ENCODE measurements around the gene GLYR1. TPM values are rescaled to one million over a fixed set of nuclear protein-coding genes. Genes with fewer than 3 reads are reported as not detected.

Gene GLYR1
- total and polyA plus RNA-seq, 7 donors, result 28.6 to 74.1 (median 60.3) TPM

DNA sequence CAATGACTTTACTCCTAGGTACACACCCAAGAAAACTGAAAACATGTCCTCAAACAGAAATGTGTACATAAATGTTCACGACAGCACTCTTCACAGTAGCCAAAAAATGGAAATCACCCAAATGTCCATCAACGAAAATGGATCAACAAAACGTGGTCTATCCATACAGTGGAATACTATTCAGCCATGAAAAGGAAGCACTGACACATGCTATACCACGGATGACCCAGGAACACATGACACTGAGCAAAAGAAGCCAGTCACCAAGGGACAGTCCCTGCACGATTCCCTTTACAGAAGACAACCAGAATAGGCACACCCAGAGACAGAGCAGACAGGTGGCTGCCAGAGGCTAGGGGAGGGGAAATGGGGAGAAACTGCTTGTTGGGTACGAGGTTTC is 91.4 kb downstream of the GLYR1 start:
- WGBS, 3 donors, result 95 to 98% (median 97%) methylated on average over 6 of the region's 6 CpGs
- Histone ChIP-seq H3K4me1 (no peaks in the 10 kb centered on the region), H3K4me3 (no peak overlapping the region), H3K9me3 (no peaks in the 10 kb centered on the region), H3K36me3 (ENCODE audit: insufficient read depth in 1 of 2, low read depth in 1 of 2) (peaks cover 6 to 97% of the 10 kb centered on the region in 2 donors), H3K27ac (no peak overlapping the region), H3K27me3 (ENCODE audit: insufficient read depth in 3 of 3, low read length in 2 of 3) (no peaks in the 10 kb centered on the region)
- no peak for DNase-seq
- intact Hi-C loops (cut with DNase I), result no loop called here
- no peak for ATAC-seq
- TF ChIP-seq, protein P1, sequence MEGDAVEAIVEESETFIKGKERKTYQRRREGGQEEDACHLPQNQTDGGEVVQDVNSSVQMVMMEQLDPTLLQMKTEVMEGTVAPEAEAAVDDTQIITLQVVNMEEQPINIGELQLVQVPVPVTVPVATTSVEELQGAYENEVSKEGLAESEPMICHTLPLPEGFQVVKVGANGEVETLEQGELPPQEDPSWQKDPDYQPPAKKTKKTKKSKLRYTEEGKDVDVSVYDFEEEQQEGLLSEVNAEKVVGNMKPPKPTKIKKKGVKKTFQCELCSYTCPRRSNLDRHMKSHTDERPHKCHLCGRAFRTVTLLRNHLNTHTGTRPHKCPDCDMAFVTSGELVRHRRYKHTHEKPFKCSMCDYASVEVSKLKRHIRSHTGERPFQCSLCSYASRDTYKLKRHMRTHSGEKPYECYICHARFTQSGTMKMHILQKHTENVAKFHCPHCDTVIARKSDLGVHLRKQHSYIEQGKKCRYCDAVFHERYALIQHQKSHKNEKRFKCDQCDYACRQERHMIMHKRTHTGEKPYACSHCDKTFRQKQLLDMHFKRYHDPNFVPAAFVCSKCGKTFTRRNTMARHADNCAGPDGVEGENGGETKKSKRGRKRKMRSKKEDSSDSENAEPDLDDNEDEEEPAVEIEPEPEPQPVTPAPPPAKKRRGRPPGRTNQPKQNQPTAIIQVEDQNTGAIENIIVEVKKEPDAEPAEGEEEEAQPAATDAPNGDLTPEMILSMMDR (IDR thresholded peaks at IDR 0.05), result no peak

DNA sequence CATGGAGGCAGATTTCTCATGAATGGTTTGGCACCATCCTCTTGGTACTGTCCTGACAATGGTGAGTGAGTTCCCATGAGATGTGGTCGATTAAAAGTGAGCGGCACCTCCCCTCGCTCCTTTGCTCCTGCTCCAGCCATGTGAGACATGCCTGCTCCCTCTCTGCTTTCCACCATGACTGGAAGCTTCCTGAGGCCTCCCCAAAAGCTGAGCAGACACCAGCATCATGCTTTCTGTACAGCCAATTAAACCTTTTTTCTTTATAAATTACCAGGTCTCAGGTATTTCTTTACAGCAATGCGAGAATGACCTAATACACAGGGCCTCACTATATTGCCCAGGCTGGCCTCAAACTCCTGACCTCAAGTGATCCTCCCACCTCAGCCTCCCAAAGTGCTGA is 92.2 kb downstream of the GLYR1 start:
- no peak for ATAC-seq
- no peak overlapping the region for H3K4me3 ChIP-seq
- TF ChIP-seq, protein P1 (IDR thresholded peaks at IDR 0.05), result no peak
- DNase-seq, result no peak
- H3K27me3 ChIP-seq (ENCODE audit: insufficient read depth in 3 of 3, low read length in 2 of 3), result no peaks in the 10 kb centered on the region
- H3K27ac ChIP-seq, result no peak overlapping the region
- intact Hi-C loops (cut with DNase I), result no loop called here
- H3K4me1 ChIP-seq, result no peaks in the 10 kb centered on the region
- H3K36me3 ChIP-seq (ENCODE audit: insufficient read depth in 1 of 2, low read depth in 1 of 2), result peaks cover 6 to 97% of the 10 kb centered on the region in 2 donors
- no peaks in the 10 kb centered on the region for H3K9me3 ChIP-seq
- 97 to 99% (median 98%) methylated on average over 4 of the region's 4 CpGs for WGBS, 3 donors

DNA sequence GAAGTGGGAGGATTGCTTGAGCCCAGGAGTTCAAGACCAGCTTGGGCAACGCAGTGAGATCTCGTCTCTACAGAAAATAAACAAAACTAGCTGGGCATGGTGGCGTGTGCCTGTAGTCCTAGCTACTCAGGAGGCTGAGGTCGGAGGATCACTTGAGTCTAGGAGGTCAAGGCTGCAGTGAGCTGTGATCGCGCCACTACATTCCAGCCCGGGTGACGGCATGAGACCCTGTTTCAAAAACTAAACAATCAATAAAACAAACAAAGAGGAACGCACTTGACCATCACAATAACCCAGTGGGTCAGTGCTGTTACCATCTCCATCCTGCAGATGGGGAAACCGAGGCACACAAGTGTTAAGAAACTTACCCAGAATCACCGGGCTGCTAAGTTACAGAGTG is 93.9 kb downstream of the GLYR1 start:
- Histone ChIP-seq H3K9me3 (no peaks in the 10 kb centered on the region), H3K36me3 (ENCODE audit: insufficient read depth in 1 of 2, low read depth in 1 of 2) (peaks cover 6 to 89% of the 10 kb centered on the region in 2 donors), H3K27ac (no peak overlapping the region), H3K4me1 (no peaks in the 10 kb centered on the region), H3K27me3 (ENCODE audit: insufficient read depth in 3 of 3, low read length in 2 of 3) (no peaks in the 10 kb centered on the region), H3K4me3 (no peak overlapping the region)
- ATAC-seq (no peak), DNase-seq (no peak)
- intact Hi-C loops (cut with DNase I), result no loop called here
- 95 to 96% (median 95%) methylated on average over 11 of the region's 11 CpGs for WGBS, 3 donors
- TF ChIP-seq, protein P1 (IDR thresholded peaks at IDR 0.05), result no peak

Other genes with a start within 250 kb of the GLYR1 start
- gene UBALD1, start 232.4 kb downstream of the GLYR1 start, total RNA-seq, result 10 to 100 TPM; 23.0 to 47.5 (median 37.5) TPM
- gene UBALD1, start 232.4 kb downstream of the GLYR1 start, polyA plus RNA-seq, result 10 to 100 TPM; 13.6 to 40.2 (median 28.3) TPM
- gene MGRN1, start 222.5 kb downstream of the GLYR1 start, total RNA-seq, result 10 to 100 TPM; 44.2 to 63.1 (median 59.4) TPM
- 10 to 100 TPM; 20.2 to 36.3 (median 24.6) TPM for gene MGRN1, start 222.5 kb downstream of the GLYR1 start, polyA plus RNA-seq
- gene NUDT16L1, start 153.7 kb downstream of the GLYR1 start, total RNA-seq, result 10 to 100 TPM in 1 of 4 donors, 1 to 10 TPM in 3; 6.3 to 20.2 (median 8.4) TPM
- 1 to 10 TPM; 6.6 to 9.7 (median 7.4) TPM for gene NUDT16L1, start 153.7 kb downstream of the GLYR1 start, polyA plus RNA-seq
- gene ANKS3, start 113.0 kb downstream of the GLYR1 start, total RNA-seq, result 1 to 10 TPM; 5.2 to 9.1 (median 7.4) TPM
- 10 to 100 TPM; 10.7 to 15.0 (median 14.2) TPM for gene ANKS3, start 113.0 kb downstream of the GLYR1 start, polyA plus RNA-seq
- gene DNAAF8, start 112.8 kb downstream of the GLYR1 start, total RNA-seq, result 1 to 10 TPM in 1 of 4 donors, under 1 TPM in 2, not detected in 1; 0.42 to 1.1 (median 0.71) TPM
- gene DNAAF8, start 112.8 kb downstream of the GLYR1 start, polyA plus RNA-seq, result 1 to 10 TPM; 1.2 to 2.1 (median 1.8) TPM
- gene ZNF500, start 80.1 kb downstream of the GLYR1 start, total RNA-seq, result 1 to 10 TPM; 4.8 to 8.9 (median 7.9) TPM
- gene ZNF500, start 80.1 kb downstream of the GLYR1 start, polyA plus RNA-seq, result 1 to 10 TPM; 3.7 to 8.4 (median 5.1) TPM
- gene SEPTIN12, start 58.9 kb downstream of the GLYR1 start, total RNA-seq, result not detected
- gene SEPTIN12, start 58.9 kb downstream of the GLYR1 start, polyA plus RNA-seq, result under 1 TPM in 1 of 3 donors, not detected in 2; 0.41 TPM
- not detected for gene SMIM22, start 51.9 kb downstream of the GLYR1 start, total RNA-seq
- under 1 TPM in 1 of 3 donors, not detected in 2; 0.32 TPM for gene SMIM22, start 51.9 kb downstream of the GLYR1 start, polyA plus RNA-seq
- gene ROGDI, start 44.7 kb downstream of the GLYR1 start, total RNA-seq, result 10 to 100 TPM; 14.2 to 44.0 (median 21.9) TPM
- 10 to 100 TPM; 13.2 to 33.7 (median 17.3) TPM for gene ROGDI, start 44.7 kb downstream of the GLYR1 start, polyA plus RNA-seq
- gene UBN1, start 193 bp upstream of the GLYR1 start, total RNA-seq, result 10 to 100 TPM; 25.5 to 33.3 (median 28.0) TPM
- gene UBN1, start 193 bp upstream of the GLYR1 start, polyA plus RNA-seq, result 10 to 100 TPM in 2 of 3 donors, 1 to 10 TPM in 1; 9.1 to 27.8 (median 11.7) TPM
- gene PPL, start 89.9 kb upstream of the GLYR1 start, total RNA-seq, result 1 to 10 TPM; 3.2 to 7.2 (median 5.1) TPM
- 1 to 10 TPM; 2.4 to 5.6 (median 3.8) TPM for gene PPL, start 89.9 kb upstream of the GLYR1 start, polyA plus RNA-seq
- gene SEC14L5, start 111.0 kb upstream of the GLYR1 start, total RNA-seq, result under 1 TPM; 0.42 to 0.88 (median 0.65) TPM
- gene SEC14L5, start 111.0 kb upstream of the GLYR1 start, polyA plus RNA-seq, result under 1 TPM; 0.23 to 0.30 (median 0.27) TPM
- 1 to 10 TPM; 4.4 to 8.1 (median 6.4) TPM for gene NAGPA, start 186.6 kb upstream of the GLYR1 start, total RNA-seq
- 10 to 100 TPM in 1 of 3 donors, 1 to 10 TPM in 2; 5.3 to 12.3 (median 9.8) TPM for gene NAGPA, start 186.6 kb upstream of the GLYR1 start, polyA plus RNA-seq
- gene C16orf89, start 218.7 kb upstream of the GLYR1 start, total RNA-seq, result 1 to 10 TPM in 3 of 4 donors, not detected in 1; 1.2 to 9.3 (median 1.3) TPM
- gene C16orf89, start 218.7 kb upstream of the GLYR1 start, polyA plus RNA-seq, result under 1 TPM; 0.29 to 0.62 (median 0.57) TPM
- 1 to 10 TPM; 4.9 to 9.3 (median 6.4) TPM for gene ALG1, start 224.6 kb upstream of the GLYR1 start, total RNA-seq
- gene ALG1, start 224.6 kb upstream of the GLYR1 start, polyA plus RNA-seq, result 10 to 100 TPM in 2 of 3 donors, 1 to 10 TPM in 1; 7.3 to 13.1 (median 11.2) TPM

Data from psoas muscle (tissue), 8 donors.